ENCODE results near the gene NARS2.

- TF ChIP-seq CTCF (IDR thresholded peaks at IDR 0.05) (no peak), POLR2A (IDR thresholded peaks at IDR 0.05) (no peak)
These were observed 183.2 kb downstream of the NARS2 start for GRCh38 chr11:78391424-78391823.
